Measurements from ENCODE around the gene KDM3B.

DNA sequence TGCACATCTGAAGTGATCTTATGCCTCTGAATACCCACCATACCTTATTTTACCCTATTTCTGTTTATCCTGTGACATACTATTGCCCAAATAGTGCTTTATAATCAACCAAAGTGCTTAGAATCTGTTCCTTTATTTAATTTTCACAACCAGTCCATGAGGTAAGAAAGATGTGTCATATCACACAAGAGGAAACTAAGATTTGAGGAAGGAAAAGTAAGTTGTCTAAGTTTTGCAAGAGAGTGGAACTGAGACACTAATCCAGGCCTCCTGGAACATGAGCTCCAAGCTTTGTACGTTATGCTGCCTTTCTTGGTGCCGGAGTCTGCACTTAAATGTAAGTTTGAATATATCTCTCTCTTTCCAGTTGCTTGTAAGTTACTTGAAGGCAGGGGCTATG lies 17.2 kb downstream of the KDM3B start:
- TF ChIP-seq POLR2A (IDR thresholded peaks at IDR 0.05; ENCODE audit: low read length) (no peak), GATA1 (IDR thresholded peaks at IDR 0.05; ENCODE audit: low read depth, low read length) (no peak)

Measured in erythroblast (primary cell).